ENCODE results near the gene HINFP.

HINFP gene

DNA sequence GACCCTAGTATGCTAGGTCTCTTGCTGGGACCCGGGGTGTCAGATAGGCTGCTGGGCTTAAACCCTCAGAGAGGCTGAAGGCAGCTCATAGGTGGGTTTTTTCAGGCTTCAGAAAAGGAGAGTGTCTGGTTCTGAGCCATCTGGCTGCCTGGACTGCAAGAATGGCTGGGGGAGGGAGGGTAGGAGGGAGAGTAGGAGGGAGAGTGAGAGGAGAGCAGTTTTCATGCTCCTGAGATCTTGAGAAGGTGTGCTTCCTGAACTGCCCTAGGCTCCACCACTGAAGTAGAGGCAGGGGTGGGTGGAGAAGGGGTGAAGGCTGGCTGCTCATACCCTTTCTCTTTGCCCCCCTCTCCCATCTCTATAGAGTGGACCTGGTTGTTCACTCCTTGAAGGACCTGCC is 32.1 kb upstream of the HINFP start:
- H3K27ac ChIP-seq (replicated peaks), result no peak overlapping the region
- no peak for DNase-seq (ENCODE audit: low read depth in 1 of 2, low spot score in 1 of 2)
- no peak overlapping the region for H3K4me3 ChIP-seq (replicated peaks; ENCODE audit: insufficient read depth, low read length)
- TF ChIP-seq SPI1 (IDR thresholded peaks at IDR 0.05; ENCODE audit: borderline replicate concordance, low read depth) (no peak), GABPA (IDR thresholded peaks at IDR 0.05; ENCODE audit: low read depth) (no peak), POLR2AphosphoS5 (IDR thresholded peaks at IDR 0.05; ENCODE audit: low read depth) (no peak)
- TF ChIP-seq, protein P1, sequence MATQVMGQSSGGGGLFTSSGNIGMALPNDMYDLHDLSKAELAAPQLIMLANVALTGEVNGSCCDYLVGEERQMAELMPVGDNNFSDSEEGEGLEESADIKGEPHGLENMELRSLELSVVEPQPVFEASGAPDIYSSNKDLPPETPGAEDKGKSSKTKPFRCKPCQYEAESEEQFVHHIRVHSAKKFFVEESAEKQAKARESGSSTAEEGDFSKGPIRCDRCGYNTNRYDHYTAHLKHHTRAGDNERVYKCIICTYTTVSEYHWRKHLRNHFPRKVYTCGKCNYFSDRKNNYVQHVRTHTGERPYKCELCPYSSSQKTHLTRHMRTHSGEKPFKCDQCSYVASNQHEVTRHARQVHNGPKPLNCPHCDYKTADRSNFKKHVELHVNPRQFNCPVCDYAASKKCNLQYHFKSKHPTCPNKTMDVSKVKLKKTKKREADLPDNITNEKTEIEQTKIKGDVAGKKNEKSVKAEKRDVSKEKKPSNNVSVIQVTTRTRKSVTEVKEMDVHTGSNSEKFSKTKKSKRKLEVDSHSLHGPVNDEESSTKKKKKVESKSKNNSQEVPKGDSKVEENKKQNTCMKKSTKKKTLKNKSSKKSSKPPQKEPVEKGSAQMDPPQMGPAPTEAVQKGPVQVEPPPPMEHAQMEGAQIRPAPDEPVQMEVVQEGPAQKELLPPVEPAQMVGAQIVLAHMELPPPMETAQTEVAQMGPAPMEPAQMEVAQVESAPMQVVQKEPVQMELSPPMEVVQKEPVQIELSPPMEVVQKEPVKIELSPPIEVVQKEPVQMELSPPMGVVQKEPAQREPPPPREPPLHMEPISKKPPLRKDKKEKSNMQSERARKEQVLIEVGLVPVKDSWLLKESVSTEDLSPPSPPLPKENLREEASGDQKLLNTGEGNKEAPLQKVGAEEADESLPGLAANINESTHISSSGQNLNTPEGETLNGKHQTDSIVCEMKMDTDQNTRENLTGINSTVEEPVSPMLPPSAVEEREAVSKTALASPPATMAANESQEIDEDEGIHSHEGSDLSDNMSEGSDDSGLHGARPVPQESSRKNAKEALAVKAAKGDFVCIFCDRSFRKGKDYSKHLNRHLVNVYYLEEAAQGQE (IDR thresholded peaks at IDR 0.05; ENCODE audit: insufficient replicate concordance, low read depth), result no peak
- TF ChIP-seq, protein P2, sequence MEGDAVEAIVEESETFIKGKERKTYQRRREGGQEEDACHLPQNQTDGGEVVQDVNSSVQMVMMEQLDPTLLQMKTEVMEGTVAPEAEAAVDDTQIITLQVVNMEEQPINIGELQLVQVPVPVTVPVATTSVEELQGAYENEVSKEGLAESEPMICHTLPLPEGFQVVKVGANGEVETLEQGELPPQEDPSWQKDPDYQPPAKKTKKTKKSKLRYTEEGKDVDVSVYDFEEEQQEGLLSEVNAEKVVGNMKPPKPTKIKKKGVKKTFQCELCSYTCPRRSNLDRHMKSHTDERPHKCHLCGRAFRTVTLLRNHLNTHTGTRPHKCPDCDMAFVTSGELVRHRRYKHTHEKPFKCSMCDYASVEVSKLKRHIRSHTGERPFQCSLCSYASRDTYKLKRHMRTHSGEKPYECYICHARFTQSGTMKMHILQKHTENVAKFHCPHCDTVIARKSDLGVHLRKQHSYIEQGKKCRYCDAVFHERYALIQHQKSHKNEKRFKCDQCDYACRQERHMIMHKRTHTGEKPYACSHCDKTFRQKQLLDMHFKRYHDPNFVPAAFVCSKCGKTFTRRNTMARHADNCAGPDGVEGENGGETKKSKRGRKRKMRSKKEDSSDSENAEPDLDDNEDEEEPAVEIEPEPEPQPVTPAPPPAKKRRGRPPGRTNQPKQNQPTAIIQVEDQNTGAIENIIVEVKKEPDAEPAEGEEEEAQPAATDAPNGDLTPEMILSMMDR (IDR thresholded peaks at IDR 0.05; ENCODE audit: insufficient read depth, low read length), result no peak
- no peaks in the 10 kb centered on the region for H3K27me3 ChIP-seq (ENCODE audit: insufficient read depth, poor library complexity, severe bottlenecking)

DNA sequence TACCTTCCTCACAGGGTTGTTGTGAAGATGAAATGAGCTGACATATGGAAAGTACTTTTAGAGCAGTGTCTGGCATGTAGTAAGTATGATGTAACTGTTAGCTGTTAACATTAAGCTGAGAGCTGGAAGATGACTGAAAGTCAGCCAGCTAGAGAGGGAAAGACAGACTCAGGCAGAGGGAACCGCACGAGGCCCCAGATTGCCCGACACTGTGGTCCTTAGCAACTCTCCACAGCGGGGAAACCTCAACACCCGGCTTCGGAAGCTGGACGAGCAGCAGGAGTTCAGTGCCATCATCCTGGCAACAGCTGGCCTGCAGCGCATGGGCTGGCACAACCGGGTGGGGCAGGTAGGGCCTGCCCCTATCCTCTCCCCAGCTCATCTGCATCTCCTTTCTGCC is 30.2 kb upstream of the HINFP start:
- TF ChIP-seq, protein P2 (IDR thresholded peaks at IDR 0.05; ENCODE audit: insufficient read depth, low read length), result no peak
- TF ChIP-seq POLR2AphosphoS5 (IDR thresholded peaks at IDR 0.05; ENCODE audit: low read depth), result peak; percentile 17; the same call in 1 of the 2 replicates
- TF ChIP-seq, protein P1 (IDR thresholded peaks at IDR 0.05; ENCODE audit: insufficient replicate concordance, low read depth), result no peak
- no peak for TF ChIP-seq SPI1 (IDR thresholded peaks at IDR 0.05; ENCODE audit: borderline replicate concordance, low read depth)
- DNase-seq (ENCODE audit: low read depth in 1 of 2, low spot score in 1 of 2), result no peak
- H3K27ac ChIP-seq (replicated peaks), result no peak overlapping the region
- no peak overlapping the region for H3K4me3 ChIP-seq (replicated peaks; ENCODE audit: insufficient read depth, low read length)
- no peaks in the 10 kb centered on the region for H3K27me3 ChIP-seq (ENCODE audit: insufficient read depth, poor library complexity, severe bottlenecking)

DNA sequence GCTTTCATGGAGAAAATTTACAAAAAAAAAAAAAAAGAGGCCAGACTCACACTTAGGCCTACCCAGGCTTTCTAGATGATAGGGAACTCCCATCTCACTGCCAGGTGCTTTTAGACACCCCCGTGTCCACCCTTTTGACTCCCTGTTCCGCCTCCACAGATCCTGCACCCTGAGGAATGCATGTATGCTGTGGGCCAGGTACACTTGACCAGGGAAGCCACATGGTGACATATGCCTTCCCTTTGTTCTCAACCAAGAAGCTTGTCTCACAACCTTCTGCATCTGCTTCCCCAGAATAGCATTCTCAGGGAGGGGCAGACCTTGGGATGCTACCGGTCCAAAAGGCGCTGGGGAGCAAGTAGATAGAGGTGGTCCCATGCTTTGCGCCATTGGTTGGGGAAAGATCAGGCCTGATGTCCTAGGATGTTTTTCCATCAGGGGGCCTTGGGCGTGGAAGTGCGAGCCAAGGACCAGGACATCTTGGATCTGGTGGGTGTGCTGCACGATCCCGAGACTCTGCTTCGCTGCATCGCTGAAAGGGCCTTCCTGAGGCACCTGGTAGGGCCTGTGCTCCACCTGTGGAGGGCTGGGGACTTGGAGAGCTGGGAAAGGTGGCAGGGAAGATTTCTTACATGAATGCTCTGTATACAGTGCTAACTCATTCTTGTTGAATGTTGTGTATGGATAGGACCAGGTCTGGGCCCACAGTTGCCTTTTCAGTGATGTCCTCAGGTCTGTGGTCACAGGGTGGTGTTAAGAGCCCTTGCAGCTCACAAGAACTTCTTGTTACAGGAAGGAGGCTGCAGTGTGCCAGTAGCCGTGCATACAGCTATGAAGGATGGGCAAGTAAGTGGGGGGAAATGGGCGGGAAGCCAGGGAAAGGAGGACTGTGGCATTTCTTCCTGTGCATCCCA is 29.2 kb upstream of the HINFP start:
- Histone ChIP-seq H3K27me3 (ENCODE audit: insufficient read depth, poor library complexity, severe bottlenecking) (no peaks in the 10 kb centered on the region), H3K4me3 (replicated peaks; ENCODE audit: insufficient read depth, low read length) (peak overlapping the region; percentile 88), H3K27ac (replicated peaks) (no peak overlapping the region)
- TF ChIP-seq POLR2AphosphoS5 (IDR thresholded peaks at IDR 0.05; ENCODE audit: low read depth), result peak; percentile 38; the same call in 1 of the 2 replicates
- TF ChIP-seq GABPA (IDR thresholded peaks at IDR 0.05; ENCODE audit: low read depth), result no peak
- DNase-seq (ENCODE audit: low read depth in 1 of 2, low spot score in 1 of 2), result peak in 1 of 2 experiments; percentile 53

DNA sequence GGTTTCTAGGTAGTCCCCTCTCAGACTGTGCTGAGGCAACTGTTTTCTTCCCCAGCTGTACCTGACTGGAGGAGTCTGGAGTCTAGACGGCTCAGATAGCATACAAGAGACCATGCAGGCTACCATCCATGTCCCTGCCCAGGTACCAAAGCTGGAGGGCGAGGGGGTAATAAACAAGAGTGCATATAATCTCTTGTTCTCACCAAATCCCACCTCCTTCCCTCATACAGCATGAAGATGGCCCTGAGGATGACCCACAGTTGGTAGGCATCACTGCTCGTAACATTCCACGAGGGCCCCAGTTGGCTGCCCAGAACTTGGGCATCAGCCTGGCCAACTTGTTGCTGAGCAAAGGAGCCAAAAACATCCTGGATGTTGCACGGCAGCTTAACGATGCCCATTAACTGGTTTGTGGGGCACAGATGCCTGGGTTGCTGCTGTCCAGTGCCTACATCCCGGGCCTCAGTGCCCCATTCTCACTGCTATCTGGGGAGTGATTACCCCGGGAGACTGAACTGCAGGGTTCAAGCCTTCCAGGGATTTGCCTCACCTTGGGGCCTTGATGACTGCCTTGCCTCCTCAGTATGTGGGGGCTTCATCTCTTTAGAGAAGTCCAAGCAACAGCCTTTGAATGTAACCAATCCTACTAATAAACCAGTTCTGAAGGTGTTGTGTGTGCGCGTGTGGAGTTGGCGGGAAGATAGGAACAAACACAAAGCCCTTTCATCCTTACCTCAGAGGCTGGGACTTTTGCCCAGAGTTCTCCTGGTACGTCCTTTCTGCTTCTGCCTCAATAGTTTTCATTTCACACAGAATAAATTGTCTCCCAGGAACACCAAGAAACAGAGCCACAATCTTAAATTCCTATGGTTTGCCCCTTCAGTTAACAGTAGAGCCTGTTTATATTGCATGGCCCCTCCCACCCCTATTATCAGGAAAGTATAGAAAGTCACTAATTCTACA is 28.2 kb upstream of the HINFP start:
- TF ChIP-seq POLR2AphosphoS5 (IDR thresholded peaks at IDR 0.05; ENCODE audit: low read depth) (peak; percentile 21; the same call in 1 of the 2 replicates), GABPA (IDR thresholded peaks at IDR 0.05; ENCODE audit: low read depth) (no peak)
- no peaks in the 10 kb centered on the region for H3K27me3 ChIP-seq (ENCODE audit: insufficient read depth, poor library complexity, severe bottlenecking)
- peak overlapping the region; percentile 92 for H3K27ac ChIP-seq (replicated peaks)
- peak overlapping the region; percentile 88 for H3K4me3 ChIP-seq (replicated peaks; ENCODE audit: insufficient read depth, low read length)
- no peak for DNase-seq (ENCODE audit: low read depth in 1 of 2, low spot score in 1 of 2)

Measured in HL-60 (cell line).